ENCODE measurements around the gene ARSG. TPM values are rescaled to one million over a fixed set of nuclear protein-coding genes. Genes with fewer than 3 reads are reported as not detected.

ARSG gene
- total RNA-seq, 1 experiment from 2014 or later, result 31.7 TPM

GRCh38 chr17:68458260-68459036 is 167.2 kb downstream of the ARSG start:
- in situ Hi-C loops (cut with HindIII; ENCODE audit: low pct_unique_long_range_greater_than_20kb, low sequenced_read_pairs), result no loop called here
- peak; percentile 53 for DNase-seq (ENCODE audit: low read depth, low spot score)

GRCh38 chr17:68459037-68459639 is 167.8 kb downstream of the ARSG start:
- in situ Hi-C loops (cut with HindIII; ENCODE audit: low pct_unique_long_range_greater_than_20kb, low sequenced_read_pairs), result no loop called here

GRCh38 chr17:68460146-68460545 is 168.9 kb downstream of the ARSG start:
- in situ Hi-C loops (cut with HindIII; ENCODE audit: low pct_unique_long_range_greater_than_20kb, low sequenced_read_pairs), result no loop called here
- DNase-seq (ENCODE audit: low read depth, low spot score), result no peak

More at GRCh38 chr17:68459037-68459639, 167.8 kb downstream of the ARSG start:
- DNase-seq (ENCODE audit: low read depth, low spot score), result no peak

GRCh38 chr17:68460715-68461114 is 169.4 kb downstream of the ARSG start:
- DNase-seq (ENCODE audit: low read depth, low spot score), result no peak
- in situ Hi-C loops (cut with HindIII; ENCODE audit: low pct_unique_long_range_greater_than_20kb, low sequenced_read_pairs), result no loop called here

- in situ Hi-C loops (cut with HindIII; ENCODE audit: low pct_unique_long_range_greater_than_20kb, low sequenced_read_pairs), result no loop called here
- no peak for DNase-seq (ENCODE audit: low read depth, low spot score)
Observed at GRCh38 chr17:68461122-68461539, 169.8 kb downstream of the ARSG start.

- no peak for DNase-seq (ENCODE audit: low read depth, low spot score)
- in situ Hi-C loops (cut with HindIII; ENCODE audit: low pct_unique_long_range_greater_than_20kb, low sequenced_read_pairs), result no loop called here
Observed at GRCh38 chr17:68461589-68461988, 170.3 kb downstream of the ARSG start.

GRCh38 chr17:68462381-68463210 is 171.3 kb downstream of the ARSG start:
- in situ Hi-C loops (cut with HindIII; ENCODE audit: low pct_unique_long_range_greater_than_20kb, low sequenced_read_pairs), result no loop called here

GRCh38 chr17:68463211-68464019 is 172.1 kb downstream of the ARSG start:
- in situ Hi-C loops (cut with HindIII; ENCODE audit: low pct_unique_long_range_greater_than_20kb, low sequenced_read_pairs), result no loop called here
- no peak for DNase-seq (ENCODE audit: low read depth, low spot score)

More at GRCh38 chr17:68462381-68463210, 171.3 kb downstream of the ARSG start:
- DNase-seq (ENCODE audit: low read depth, low spot score), result peak; percentile 96

- in situ Hi-C loops (cut with HindIII; ENCODE audit: low pct_unique_long_range_greater_than_20kb, low sequenced_read_pairs), result no loop called here
- no peak for DNase-seq (ENCODE audit: low read depth, low spot score)
Observed at GRCh38 chr17:68468334-68468733, 177.0 kb downstream of the ARSG start.

- no peak for DNase-seq (ENCODE audit: low read depth, low spot score)
- in situ Hi-C loops (cut with HindIII; ENCODE audit: low pct_unique_long_range_greater_than_20kb, low sequenced_read_pairs), result no loop called here
Observed at GRCh38 chr17:68468788-68469187, 177.5 kb downstream of the ARSG start.

Small RNAs within 50 kb of the gene (small RNA-seq; reads per million reads assigned to genes)
- gene MIR635, result 0 reads per million in 2 experiments

Other genes starting within 250 kb of the ARSG start
- 221 and 235 TPM in 2 replicates for gene AMZ2, start 43.5 kb upstream of the ARSG start, total RNA-seq (2014; rRNA removed; shearing (Covaris generic))
- gene SLC16A6, start 368 bp upstream of the ARSG start, total RNA-seq (2014; rRNA removed; shearing (Covaris generic)), result 707 and 748 TPM in 2 replicates
- 558 and 643 TPM in 2 replicates for gene WIPI1, start 166.0 kb downstream of the ARSG start, total RNA-seq (2014; rRNA removed; shearing (Covaris generic))
- 974 and 1,047 TPM in 2 replicates for gene PRKAR1A, start 220.9 kb downstream of the ARSG start, total RNA-seq (2014; rRNA removed; shearing (Covaris generic))

All from SK-MEL-5 (cell line).